Cardiac muscle cell (in vitro differentiated cells and primary cell): ENCODE results near the gene BAZ1A. TPM values are rescaled to one million over a fixed set of nuclear protein-coding genes. Genes with fewer than 3 reads are reported as not detected.

ENCODE experiments used
- DNase-seq, 2 donors: peaks; one replicate each; pipeline versions ENCODE4 v3.0.0 to v3.0.0-alpha.2; 2010 to 2017; ENCODE audit warnings: low read depth in 1 of 2, low spot score in 1 of 2
- H3K27ac ChIP-seq: fragments of 200-600 bp; sonication (generic); 2 replicates; pipeline ENCODE4 v1.5.1; 2016
- H3K27me3 ChIP-seq: fragments of 200-600 bp; sonication (generic); 2 replicates; pipeline ENCODE4 v1.6.0; 2016; ENCODE audit warnings: control low read depth
- H3K36me3 ChIP-seq: fragments of 200-600 bp; sonication (generic); 2 replicates; pipeline ENCODE4 v1.5.1; 2016; ENCODE audit warnings: control low read depth
- H3K4me1 ChIP-seq: fragments of 200-600 bp; sonication (generic); 2 replicates; pipeline ENCODE4 v1.8.1; 2017; ENCODE audit warnings: low read depth, mild to moderate bottlenecking, mixed run types
- H3K4me3 ChIP-seq: fragments of 200-600 bp; sonication (generic); 2 replicates; pipeline ENCODE4 v1.5.1; 2016; ENCODE audit warnings: mild to moderate bottlenecking
- H3K9me3 ChIP-seq: fragments of 200-600 bp; sonication (generic); 2 replicates; pipeline ENCODE4 v1.5.1; 2017; ENCODE audit warnings: low read depth, mild to moderate bottlenecking, control low read depth
- CTCF ChIP-seq: IDR thresholded peaks from 2 replicates; pipeline ENCODE4 v1.5.1; 2012; ENCODE audit warnings: low read depth, mild to moderate bottlenecking, low read length
- polyA plus RNA-seq: library from polyadenylated mRNA; unstranded; fragments of >200 nt; fragmentation: Nextera tagmentation; extraction: Ambion mirVana; gene quantifications from 2 replicates; pipeline ENCODE4 v1.2.1, GENCODE V29; 2016
- total RNA-seq: library from RNA; depleted of rRNA; stranded (reverse); fragments of >200 nt; gene quantifications from 2 replicates; pipeline ENCODE4 v1.2.3, GENCODE V29; 2016

Gene BAZ1A
- total and polyA plus RNA-seq, 2 experiments from 2014 or later, result 7.2 to 11.1 TPM

DNA sequence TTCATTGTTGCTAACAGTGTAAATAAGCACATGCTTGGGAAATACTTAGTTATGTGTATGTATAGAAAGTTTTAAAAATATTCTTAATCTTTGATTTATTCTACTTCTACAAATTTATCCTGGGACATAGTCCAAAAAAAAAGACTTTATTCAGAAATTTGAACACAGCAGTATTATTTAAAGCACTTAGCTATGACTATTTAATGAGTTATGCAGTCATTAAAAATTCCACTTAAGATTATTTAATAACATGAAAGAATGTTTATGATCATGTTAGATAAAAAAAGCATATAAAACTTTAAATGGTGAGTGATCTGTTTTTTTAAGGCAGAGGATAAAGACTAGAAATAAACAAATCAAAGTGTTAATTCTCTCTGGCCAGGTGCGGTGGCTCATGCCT, 78.3 kb downstream of the BAZ1A start:
- Histone ChIP-seq H3K36me3 (peaks cover 11% of the 10 kb centered on the region), H3K4me3 (no peak overlapping the region), H3K27me3 (no peaks in the 10 kb centered on the region), H3K9me3 (no peaks in the 10 kb centered on the region), H3K27ac (no peak overlapping the region), H3K4me1 (no peaks in the 10 kb centered on the region)
- no peak for TF ChIP-seq CTCF
- DNase-seq, result no peak

GRCh38 chr14:34794941-34795340, 80.2 kb downstream of the BAZ1A start:
- TF ChIP-seq CTCF, result no peak
- DNase-seq, result no peak
- H3K4me1 ChIP-seq, result no peaks in the 10 kb centered on the region
- H3K4me3 ChIP-seq, result no peak overlapping the region
- no peaks in the 10 kb centered on the region for H3K9me3 ChIP-seq
- H3K27me3 ChIP-seq, result no peaks in the 10 kb centered on the region
- no peak overlapping the region for H3K27ac ChIP-seq
- H3K36me3 ChIP-seq, result peaks cover 22% of the 10 kb centered on the region

DNA sequence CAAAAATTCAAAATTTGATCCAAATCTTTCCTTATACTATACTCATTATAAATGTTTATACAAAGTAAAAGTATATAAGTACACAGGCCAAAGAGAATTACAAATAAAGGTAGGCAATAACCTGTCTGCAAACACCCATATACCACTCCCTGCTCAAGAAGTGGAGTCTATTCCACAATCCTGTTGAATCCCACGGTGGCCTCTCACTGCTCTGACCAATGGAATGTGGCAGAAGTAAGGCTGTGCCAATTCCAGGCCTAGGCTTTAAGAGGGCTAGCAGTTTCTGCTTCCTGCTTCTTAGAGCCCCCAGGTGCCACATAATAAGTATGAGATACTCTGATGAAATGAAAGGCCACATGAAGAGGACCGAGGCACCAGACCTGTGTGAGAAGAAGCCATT, 80.9 kb downstream of the BAZ1A start:
- Histone ChIP-seq H3K27ac (no peak overlapping the region), H3K4me3 (no peak overlapping the region), H3K27me3 (no peaks in the 10 kb centered on the region), H3K36me3 (peaks cover 22% of the 10 kb centered on the region), H3K9me3 (no peaks in the 10 kb centered on the region), H3K4me1 (no peaks in the 10 kb centered on the region)
- peak in 1 of 2 donors; percentile 17 for DNase-seq
- TF ChIP-seq CTCF, result no peak

- TF ChIP-seq CTCF, result no peak
- no peaks in the 10 kb centered on the region for H3K27me3 ChIP-seq
- DNase-seq, result no peak
- H3K36me3 ChIP-seq, result peaks cover 21% of the 10 kb centered on the region
- H3K27ac ChIP-seq, result no peak overlapping the region
- H3K4me3 ChIP-seq, result no peak overlapping the region
- H3K4me1 ChIP-seq, result no peaks in the 10 kb centered on the region
- H3K9me3 ChIP-seq, result no peaks in the 10 kb centered on the region
Observed at GRCh38 chr14:34792598-34792997, 82.6 kb downstream of the BAZ1A start.

GRCh38 chr14:34785223-34786006, 89.7 kb downstream of the BAZ1A start:
- DNase-seq, result no peak
- no peaks in the 10 kb centered on the region for H3K27me3 ChIP-seq
- H3K36me3 ChIP-seq, result peaks cover 21% of the 10 kb centered on the region
- no peak for TF ChIP-seq CTCF
- H3K4me3 ChIP-seq, result no peak overlapping the region
- H3K4me1 ChIP-seq, result no peaks in the 10 kb centered on the region
- H3K9me3 ChIP-seq, result no peaks in the 10 kb centered on the region
- H3K27ac ChIP-seq, result no peak overlapping the region
